Activated CD4-positive, alpha-beta T cell treated with anti-CD3 and anti-CD28 coated beads, Interleukin-2, amount 10 ng/mL, durations not matched to agents 7 days and 5 days (primary cell): Measurements from ENCODE around the gene WASL. TPM values are rescaled to one million over a fixed set of nuclear protein-coding genes. Genes with fewer than 3 reads are reported as not detected.
"Not testable (repeated sequence)": the region's sequence is repeated elsewhere in the genome, so short reads cannot be mapped to it uniquely, and the experiment has no call there.

Experiments
- CTCF ChIA-PET: fragments of 350-600 bp; sonication (Branson Sonifier 250); formaldehyde crosslinking; loops from one replicate; lab custom pipeline; 2021; ENCODE audit warnings: antibody characterized with exemption; lab: Charles Lee
- POLR2A ChIA-PET: fragments of 350-600 bp; sonication (Branson Sonifier 250); formaldehyde crosslinking; loops from one replicate; lab custom pipeline; 2021; ENCODE audit warnings: antibody characterized with exemption; lab: Charles Lee
- DNase-seq: peaks from one replicate; pipeline ENCODE4 v3.0.0-alpha.2; 2020
- H3K27ac Mint-ChIP-seq: one replicate; pipeline ENCODE4 v1.8.0; 2021; ENCODE audit warnings: mild to moderate bottlenecking, moderate library complexity, mixed read lengths
- H3K27me3 Mint-ChIP-seq: one replicate; pipeline ENCODE4 v1.8.0; 2021; ENCODE audit warnings: mixed read lengths
- H3K36me3 Mint-ChIP-seq: one replicate; pipeline ENCODE4 v1.8.0; 2021; ENCODE audit warnings: low read depth, mixed read lengths
- H3K4me1 Mint-ChIP-seq: one replicate; pipeline ENCODE4 v1.8.0; 2021; ENCODE audit warnings: mixed read lengths
- H3K4me3 Mint-ChIP-seq: one replicate; pipeline ENCODE4 v1.8.0; 2021; ENCODE audit warnings: mild to moderate bottlenecking, moderate library complexity, mixed read lengths
- H3K9me3 Mint-ChIP-seq: one replicate; pipeline ENCODE4 v1.8.0; 2021; ENCODE audit warnings: mixed read lengths
- total RNA-seq, 2 experiments: library from RNA; stranded (reverse); gene quantifications; one replicate each; pipeline ENCODE4 v1.2.3, GENCODE V29; 2021

The WASL gene
- total RNA-seq, 2 experiments from 2014 or later = 6.2 to 7.7 TPM

DNA sequence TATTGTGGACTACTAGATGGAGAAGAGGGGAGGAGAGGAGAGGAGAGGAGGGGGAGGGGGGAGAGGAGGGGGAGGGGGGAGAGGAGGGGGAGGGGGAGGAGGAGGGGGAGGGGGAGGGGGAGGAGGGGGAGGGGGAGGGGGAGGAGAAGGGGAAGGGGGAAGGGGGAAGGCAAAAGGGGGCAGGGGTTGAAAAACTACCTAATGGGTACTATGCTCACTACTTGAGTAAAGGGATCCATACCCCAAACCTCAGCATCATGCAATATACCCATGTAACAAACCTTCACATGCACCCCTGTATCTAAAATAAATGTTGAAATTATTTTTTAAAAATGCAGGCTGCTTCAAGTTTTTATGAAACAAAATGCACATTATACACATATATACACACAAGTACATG lies 108.2 kb downstream of the WASL start:
- H3K27ac Mint-ChIP-seq = no peak overlapping the region
- CTCF ChIA-PET = no interaction called here
- DNase-seq = no peak
- peaks cover 25% of the 10 kb centered on the region for H3K27me3 Mint-ChIP-seq
- H3K4me3 Mint-ChIP-seq = no peak overlapping the region
- no peaks in the 10 kb centered on the region for H3K9me3 Mint-ChIP-seq
- no peaks in the 10 kb centered on the region for H3K4me1 Mint-ChIP-seq
- H3K36me3 Mint-ChIP-seq = no peaks in the 10 kb centered on the region
- POLR2A ChIA-PET = no interaction called here

DNA sequence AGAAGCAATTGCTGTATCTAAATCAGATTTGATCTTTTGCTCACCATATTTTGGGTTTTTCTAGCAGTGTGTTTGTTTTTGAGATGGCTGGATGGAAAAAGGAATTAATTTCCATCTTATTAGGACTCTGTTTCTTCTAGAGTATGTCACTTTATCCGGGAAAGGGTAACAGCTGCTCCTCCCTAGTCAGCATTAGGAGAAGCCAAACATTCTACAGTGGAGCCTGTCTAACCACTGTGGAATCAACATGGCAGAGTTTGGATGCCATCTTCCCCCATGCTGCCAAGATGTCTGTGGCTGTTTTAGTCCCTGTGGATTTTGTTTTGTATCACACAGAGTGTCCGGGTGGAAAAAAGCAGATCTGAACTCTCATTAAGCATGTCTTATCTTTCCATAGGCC lies 109.2 kb downstream of the WASL start:
- no peaks in the 10 kb centered on the region for H3K4me1 Mint-ChIP-seq
- ChIA-PET CTCF (no interaction called here), POLR2A (no interaction called here)
- no peak overlapping the region for H3K27ac Mint-ChIP-seq
- H3K27me3 Mint-ChIP-seq = peaks cover 29% of the 10 kb centered on the region
- H3K36me3 Mint-ChIP-seq = no peaks in the 10 kb centered on the region
- DNase-seq = no peak
- no peak overlapping the region for H3K4me3 Mint-ChIP-seq
- no peaks in the 10 kb centered on the region for H3K9me3 Mint-ChIP-seq

DNA sequence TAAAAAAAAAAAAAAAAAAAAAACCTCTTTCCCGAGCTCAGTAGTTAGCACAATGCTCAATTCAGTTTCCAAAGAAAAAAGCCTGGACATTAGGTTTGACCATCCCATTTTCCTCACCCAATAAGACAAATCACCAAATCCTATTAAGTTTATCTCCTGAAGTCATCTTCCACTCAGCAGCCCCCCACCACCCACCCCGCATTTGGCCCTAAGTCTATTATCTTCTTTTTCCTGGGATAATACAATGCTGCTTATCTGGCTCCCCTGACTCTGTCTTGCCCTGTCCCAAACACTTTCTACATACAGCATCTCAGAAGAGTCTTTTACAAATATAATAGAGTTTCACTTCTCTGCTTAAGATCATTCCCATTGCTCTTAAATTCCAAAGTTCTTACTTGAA lies 110.9 kb downstream of the WASL start:
- ChIA-PET CTCF (interaction anchor here (0.9 kb wide), 1 partner anchor 15 kb away, joined by 3 read pairs; no protein-coding TSS in a partner anchor), POLR2A (no interaction called here)
- Mint-ChIP-seq H3K27ac (no peak overlapping the region), H3K36me3 (no peaks in the 10 kb centered on the region), H3K4me1 (no peaks in the 10 kb centered on the region), H3K4me3 (no peak overlapping the region), H3K27me3 (peaks cover 14% of the 10 kb centered on the region), H3K9me3 (no peaks in the 10 kb centered on the region)
- DNase-seq = no peak

DNA sequence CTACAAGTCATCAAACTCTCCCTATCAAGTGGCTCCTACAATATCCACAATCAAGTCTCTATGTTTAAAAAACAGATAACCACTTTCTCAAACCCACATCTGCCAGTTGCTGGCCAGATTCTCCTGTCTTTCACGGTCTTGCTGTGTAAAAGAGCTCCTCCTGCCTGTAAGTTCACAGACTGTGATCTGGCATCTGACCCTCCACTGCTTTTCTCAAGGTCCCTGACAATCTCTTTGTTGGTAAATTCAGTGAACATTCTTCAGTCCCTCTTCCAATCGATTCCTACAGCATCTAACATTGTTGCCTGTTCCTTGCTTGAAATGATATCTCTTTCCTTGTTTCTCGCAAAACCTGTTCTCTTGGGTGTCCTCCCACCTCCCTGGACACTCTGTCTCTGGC lies 111.6 kb downstream of the WASL start:
- peaks cover 14% of the 10 kb centered on the region for H3K27me3 Mint-ChIP-seq
- no peaks in the 10 kb centered on the region for H3K4me1 Mint-ChIP-seq
- no peaks in the 10 kb centered on the region for H3K36me3 Mint-ChIP-seq
- H3K9me3 Mint-ChIP-seq = no peaks in the 10 kb centered on the region
- H3K4me3 Mint-ChIP-seq = no peak overlapping the region
- ChIA-PET CTCF (interaction anchor here (0.9 kb wide), 1 partner anchor 16 kb away, joined by 3 read pairs; no protein-coding TSS in a partner anchor), POLR2A (interaction anchor here (0.6 kb wide), 1 partner anchor 111 kb away, joined by 3 read pairs; no protein-coding TSS in a partner anchor)
- H3K27ac Mint-ChIP-seq = no peak overlapping the region
- no peak for DNase-seq

DNA sequence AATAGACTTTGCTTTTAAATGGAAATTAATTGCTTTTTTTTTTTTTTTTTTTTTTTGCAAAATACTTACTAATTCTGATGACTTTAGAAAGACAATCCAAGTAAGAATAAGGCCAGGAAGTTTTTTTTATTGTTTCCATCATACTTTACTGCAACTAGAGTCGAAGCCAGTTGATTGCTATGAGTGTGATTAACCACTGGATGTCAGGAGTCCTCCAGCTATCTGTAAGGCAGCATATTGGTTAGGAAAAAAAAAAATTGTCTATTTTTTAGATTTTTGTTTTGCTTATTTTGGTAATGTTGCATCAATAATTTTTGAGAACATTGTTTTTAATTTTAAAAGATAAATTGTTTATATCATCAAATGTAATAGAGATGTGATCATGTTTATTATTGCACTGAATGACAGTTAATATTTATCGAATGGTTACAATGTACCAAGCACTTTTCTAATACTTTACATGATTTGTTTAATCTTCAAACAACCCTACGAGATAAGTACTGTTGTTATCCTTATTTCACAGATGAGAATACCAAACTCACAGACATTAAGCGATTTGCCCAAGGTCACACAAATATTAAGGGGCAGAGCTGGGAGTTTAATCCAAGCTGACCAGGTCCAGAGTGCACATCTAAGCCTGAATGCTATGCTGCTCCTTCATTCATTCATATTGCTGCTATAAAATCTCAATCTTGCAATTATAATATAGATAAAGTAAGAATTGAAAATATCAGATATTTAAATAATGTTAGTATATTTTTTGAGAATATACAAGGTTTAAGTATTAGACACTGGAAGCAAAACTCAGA lies 113.0 kb downstream of the WASL start:
- DNase-seq = no peak
- H3K4me3 Mint-ChIP-seq = no peak overlapping the region
- ChIA-PET POLR2A (interaction anchor here (0.7 kb wide), 1 partner anchor 1047 kb away, joined by 3 read pairs; no protein-coding TSS in a partner anchor), CTCF (interaction anchor here (0.6 to 1.0 kb wide), 3 partner anchors 62 to 211 kb away, joined by 3 to 4 read pairs (median 3); no protein-coding TSS in a partner anchor)
- H3K36me3 Mint-ChIP-seq = no peaks in the 10 kb centered on the region
- H3K27ac Mint-ChIP-seq = no peak overlapping the region
- H3K27me3 Mint-ChIP-seq = peaks cover 14% of the 10 kb centered on the region
- H3K4me1 Mint-ChIP-seq = no peaks in the 10 kb centered on the region
- no peaks in the 10 kb centered on the region for H3K9me3 Mint-ChIP-seq

DNA sequence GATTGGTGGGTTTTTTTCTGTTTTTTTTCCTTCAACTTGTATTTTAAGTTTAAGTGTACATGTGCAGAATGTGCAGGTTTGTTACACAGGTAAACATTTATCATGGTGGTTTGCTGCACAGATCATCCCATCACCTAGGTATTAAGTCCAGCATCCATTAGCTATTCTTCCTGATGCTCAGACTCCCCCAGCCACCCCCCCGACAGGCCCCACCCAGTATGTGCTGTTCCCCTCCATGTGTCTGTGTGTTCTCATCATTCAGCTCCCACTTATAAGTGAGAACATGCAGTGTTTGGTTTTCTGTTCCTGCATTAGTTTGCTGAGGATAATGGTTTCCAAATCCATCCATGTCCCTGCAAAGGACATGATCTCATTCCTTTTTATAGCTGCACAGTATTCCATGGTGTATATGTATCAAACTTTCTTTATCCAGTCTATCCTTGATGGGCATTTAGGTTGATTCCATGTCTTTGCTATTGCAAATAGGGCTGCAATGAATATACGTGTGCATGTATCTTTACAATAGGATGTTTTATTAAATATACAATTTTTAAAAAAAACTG lies 114.7 kb downstream of the WASL start:
- peaks cover 14% of the 10 kb centered on the region for H3K27me3 Mint-ChIP-seq
- DNase-seq, CTCF ChIA-PET: not testable (repeated sequence)

DNA sequence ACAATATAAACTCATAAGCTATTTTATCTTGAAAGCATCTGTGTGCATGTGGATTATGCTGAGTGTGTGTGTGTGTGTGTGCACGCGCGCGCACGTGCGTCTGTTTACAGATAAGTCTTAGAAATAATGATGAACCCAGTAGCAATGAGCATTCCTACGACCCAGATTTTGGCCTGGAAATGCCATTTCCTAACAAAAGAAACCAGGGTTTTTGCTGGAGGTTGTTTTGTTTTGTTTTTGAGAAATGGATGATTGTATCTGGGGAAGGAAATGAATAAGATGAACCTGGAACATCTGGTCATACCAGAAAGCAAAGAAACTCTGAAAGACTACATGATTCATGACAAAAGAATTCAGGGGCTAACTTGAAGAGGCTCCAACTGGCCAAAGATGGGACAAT lies 115.2 kb downstream of the WASL start:
- no peaks in the 10 kb centered on the region for H3K4me1 Mint-ChIP-seq
- peaks cover 15% of the 10 kb centered on the region for H3K27me3 Mint-ChIP-seq
- no peak overlapping the region for H3K27ac Mint-ChIP-seq
- no peaks in the 10 kb centered on the region for H3K9me3 Mint-ChIP-seq
- ChIA-PET POLR2A (no interaction called here), CTCF (no interaction called here)
- H3K4me3 Mint-ChIP-seq = no peak overlapping the region
- DNase-seq = no peak
- H3K36me3 Mint-ChIP-seq = no peaks in the 10 kb centered on the region

More for the DNA sequence above, 114.7 kb downstream of the WASL start:
- H3K27ac Mint-ChIP-seq, H3K4me1 Mint-ChIP-seq, H3K36me3 Mint-ChIP-seq, POLR2A ChIA-PET, H3K9me3 Mint-ChIP-seq, H3K4me3 Mint-ChIP-seq: not testable (repeated sequence)

DNA sequence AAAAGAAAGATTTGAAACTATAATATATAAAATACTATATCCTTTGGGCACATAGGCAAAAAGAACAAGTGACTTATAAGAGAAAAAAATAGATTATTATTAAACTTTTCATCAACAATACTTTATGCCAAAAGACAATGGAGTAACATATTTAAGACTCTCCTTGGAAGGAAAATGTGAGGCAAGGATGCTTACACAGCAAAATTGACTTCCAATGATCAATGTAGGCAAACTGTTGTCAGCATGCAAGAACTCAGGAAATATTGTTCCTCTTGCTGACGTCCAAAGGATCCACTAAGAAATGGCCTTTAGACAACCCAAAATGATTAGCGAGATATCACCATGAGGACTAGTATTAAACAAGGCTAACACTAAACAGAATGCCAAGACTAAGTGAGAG lies 116.0 kb downstream of the WASL start:
- no peaks in the 10 kb centered on the region for H3K9me3 Mint-ChIP-seq
- H3K4me1 Mint-ChIP-seq = no peaks in the 10 kb centered on the region
- DNase-seq = no peak
- POLR2A ChIA-PET = no interaction called here
- peaks cover 11% of the 10 kb centered on the region for H3K27me3 Mint-ChIP-seq
- no peak overlapping the region for H3K27ac Mint-ChIP-seq
- no peak overlapping the region for H3K4me3 Mint-ChIP-seq
- CTCF ChIA-PET = no interaction called here
- H3K36me3 Mint-ChIP-seq = no peaks in the 10 kb centered on the region

Other genes starting within 250 kb of the WASL start
- not detected for gene IQUB, start 214.4 kb downstream of the WASL start, total RNA-seq
- 10 to 100 TPM; 45.4 to 49.7 TPM for gene NDUFA5, start 191.2 kb downstream of the WASL start, total RNA-seq
- gene ASB15, start 147.2 kb downstream of the WASL start, total RNA-seq = not detected
- not detected for gene LMOD2, start 93.1 kb downstream of the WASL start, total RNA-seq
- under 1 TPM; 0.10 to 0.54 TPM for gene HYAL4, start 96.2 kb upstream of the WASL start, total RNA-seq
- gene SPAM1, start 176.2 kb upstream of the WASL start, total RNA-seq = not detected